PC-3 (cell line): ENCODE data around the gene ACLY. TPM values are rescaled to one million over a fixed set of nuclear protein-coding genes. Genes with fewer than 3 reads are reported as not detected.

Experiments used
- ATAC-seq: fragments of 200-7000 bp; cut with Tn5 transposase; 2 replicates; pipeline ENCODE4 v1.9.1; 2020; ENCODE audit warnings: mild to moderate bottlenecking, moderate library complexity
- BruUV-seq: library from RNA; stranded (reverse); fragments of 400-500 nt; replicated peaks from 2 replicates; lab custom pipeline; 2021; lab: Mats Ljungman, UMichigan
- CTCF ChIA-PET: fragments of 300-600 bp; sonication (Branson Sonifier 250); formaldehyde crosslinking; loops from one replicate; lab custom pipeline; 2022; ENCODE audit warnings: antibody characterized with exemption; lab: Charles Lee
- POLR2A ChIA-PET: fragments of 300-600 bp; sonication (Branson Sonifier 250); formaldehyde crosslinking; loops from one replicate; lab custom pipeline; 2022; ENCODE audit warnings: antibody characterized with exemption; ENCODE audit not compliant: unreplicated experiment; lab: Charles Lee
- DNase-seq: peaks from one replicate; pipeline ENCODE4 v3.0.0-alpha.2; 2015
- H2AFZ ChIP-seq: fragments of 300-600 bp; sonication (generic); 2 replicates; pipeline ENCODE4 v1.6.0; 2016; ENCODE audit warnings: antibody characterized with exemption, low read length
- H3F3A ChIP-seq: fragments of 300-600 bp; sonication (generic); one replicate; pipeline ENCODE4 v1.6.0; 2017; ENCODE audit warnings: antibody characterized with exemption, low read length, control low read depth, mild to moderate bottlenecking; ENCODE audit not compliant: unreplicated experiment
- H3K27ac ChIP-seq: fragments of 300-600 bp; sonication (generic); 2 replicates; pipeline ENCODE4 v1.5.1; 2016; ENCODE audit warnings: mild to moderate bottlenecking, low read length
- H3K27me3 ChIP-seq: fragments of 300-600 bp; sonication (generic); 2 replicates; pipeline ENCODE4 v1.6.1; 2016; ENCODE audit warnings: low read length, mixed read lengths
- H3K36me3 ChIP-seq: fragments of 300-600 bp; sonication (generic); 2 replicates; pipeline ENCODE4 v1.6.1; 2016; ENCODE audit warnings: low read depth, mixed run types, low read length, mixed read lengths
- H3K4me1 ChIP-seq: fragments of 300-600 bp; sonication (generic); 2 replicates; pipeline ENCODE4 v1.5.1; 2016; ENCODE audit warnings: low read length; ENCODE audit not compliant: insufficient read depth
- H3K4me2 ChIP-seq: fragments of 300-600 bp; sonication (generic); 2 replicates; pipeline ENCODE4 v1.6.0; 2016; ENCODE audit warnings: low read length
- H3K4me3 ChIP-seq: fragments of 300-600 bp; sonication (generic); 2 replicates; pipeline ENCODE4 v1.5.1; 2016; ENCODE audit warnings: mild to moderate bottlenecking, low read length, mixed read lengths
- H3K79me2 ChIP-seq: fragments of 300-600 bp; sonication (generic); 2 replicates; pipeline ENCODE4 v1.6.1; 2017; ENCODE audit warnings: low read length, mixed read lengths
- H3K9ac ChIP-seq: fragments of 300-600 bp; sonication (generic); 2 replicates; pipeline ENCODE4 v1.6.0; 2016; ENCODE audit warnings: mild to moderate bottlenecking, low read length
- H3K9me2 ChIP-seq: fragments of 300-600 bp; sonication (generic); replicated peaks from 2 replicates; pipeline ENCODE4 v1.6.1; 2016; ENCODE audit warnings: mixed run types, low read length, mixed read lengths
- H3K9me3 ChIP-seq: fragments of 300-600 bp; sonication (generic); 2 replicates; pipeline ENCODE4 v1.6.1; 2016; ENCODE audit warnings: low read length, mixed read lengths
- H4K20me1 ChIP-seq: fragments of 300-600 bp; sonication (generic); 2 replicates; pipeline ENCODE4 v1.6.1; 2016; ENCODE audit warnings: low read length, mixed read lengths
- CTCF ChIP-seq: fragments of 300-600 bp; sonication (generic); conservative IDR thresholded peaks from 2 replicates; pipeline ENCODE4 v1.5.1; 2017; ENCODE audit warnings: antibody characterized with exemption, low read depth, mild to moderate bottlenecking, low read length
- EZH2 ChIP-seq: fragments of 300-600 bp; sonication (generic); IDR thresholded peaks from one replicate; pipeline ENCODE4 v1.6.1; 2017; ENCODE audit warnings: antibody characterized with exemption, mild to moderate bottlenecking, low read length; ENCODE audit not compliant: unreplicated experiment
- EZH2phosphoT487 ChIP-seq: fragments of 300-600 bp; sonication (generic); IDR thresholded peaks from 2 replicates; pipeline ENCODE4 v1.6.1; 2018; ENCODE audit warnings: mild to moderate bottlenecking, antibody characterized with exemption, low read length, borderline replicate concordance
- intact Hi-C: fragments of 100-400 bp; cut with micrococcal nuclease; formaldehyde crosslinking; loops from 2 replicates; pipeline ENCODE4 v1.9.0; 2023
- total RNA-seq: library from RNA; depleted of rRNA; stranded (reverse); fragments of >200 nt; gene quantifications from 2 replicates; pipeline ENCODE4 v1.2.3, GENCODE V29; 2014

ACLY gene
- total RNA-seq, 1 experiment from 2014 or later: 114 TPM

GRCh38 chr17:41907185-41907556 lies 11.6 kb downstream of the ACLY start:
- Histone ChIP-seq H2AFZ (no peak overlapping the region), H3K27me3 (no peaks in the 10 kb centered on the region), H3K27ac (peak overlapping the region; percentile 29; the same call in 1 of the 2 replicates), H3F3A (peaks cover 7% of the 10 kb centered on the region), H3K4me3 (no peak overlapping the region), H3K36me3 (peaks cover 47% of the 10 kb centered on the region), H3K9me2 (no peaks in the 10 kb centered on the region), H3K4me2 (no peak overlapping the region), H3K79me2 (peaks cover 11% of the 10 kb centered on the region; the same call in 1 of the 2 replicates), H4K20me1 (peaks cover 7% of the 10 kb centered on the region; the same call in 1 of the 2 replicates), H3K4me1 (peaks cover 30% of the 10 kb centered on the region), H3K9me3 (no peaks in the 10 kb centered on the region), H3K9ac (no peak overlapping the region)
- POLR2A ChIA-PET: interaction anchor here (0.5 kb wide), 1 partner anchor 10 kb away, joined by 14 read pairs; no protein-coding TSS in a partner anchor
- BruUV-seq: no TSS peak
- CTCF ChIA-PET: interaction anchor here (0.6 kb wide), 1 partner anchor 106 kb away, joined by 8 read pairs; no protein-coding TSS in a partner anchor
- ATAC-seq: peak; percentile 35
- intact Hi-C loops: no loop called here
- DNase-seq: peak; percentile 39
- TF ChIP-seq EZH2phosphoT487: no peak
- TF ChIP-seq CTCF: no peak
- no peak for TF ChIP-seq EZH2

- Histone ChIP-seq H3K9me2 (no peaks in the 10 kb centered on the region), H3K9me3 (no peaks in the 10 kb centered on the region), H3K27ac (peak overlapping the region; percentile 29; the same call in 1 of the 2 replicates), H3K4me1 (peaks cover 30% of the 10 kb centered on the region), H3K36me3 (peaks cover 44% of the 10 kb centered on the region), H3F3A (peaks cover 7% of the 10 kb centered on the region), H3K9ac (no peak overlapping the region), H2AFZ (no peak overlapping the region), H3K4me3 (no peak overlapping the region), H3K4me2 (no peak overlapping the region), H3K79me2 (peaks cover 9% of the 10 kb centered on the region; the same call in 1 of the 2 replicates), H3K27me3 (no peaks in the 10 kb centered on the region), H4K20me1 (peaks cover 7% of the 10 kb centered on the region; the same call in 1 of the 2 replicates)
- no peak for TF ChIP-seq CTCF
- TF ChIP-seq EZH2: no peak
- TF ChIP-seq EZH2phosphoT487: no peak
- ChIA-PET POLR2A (interaction anchor here (0.5 kb wide), 1 partner anchor 11 kb away, joined by 14 read pairs; no protein-coding TSS in a partner anchor), CTCF (no interaction called here)
- no TSS peak for BruUV-seq
- no peak for DNase-seq
- intact Hi-C loops: no loop called here
- ATAC-seq: no peak
These were observed 12.1 kb downstream of the ACLY start for GRCh38 chr17:41906465-41907184.

- DNase-seq (no peak), ATAC-seq (no peak)
- intact Hi-C loops: no loop called here
- Histone ChIP-seq H3F3A (no peaks in the 10 kb centered on the region), H3K4me1 (peaks cover 18% of the 10 kb centered on the region), H3K36me3 (peaks cover 43% of the 10 kb centered on the region), H3K4me2 (no peak overlapping the region), H3K27ac (no peak overlapping the region), H3K27me3 (no peaks in the 10 kb centered on the region), H3K79me2 (peaks cover 7% of the 10 kb centered on the region; the same call in 1 of the 2 replicates), H3K4me3 (no peak overlapping the region), H3K9me3 (no peaks in the 10 kb centered on the region), H3K9ac (no peak overlapping the region), H2AFZ (no peak overlapping the region), H4K20me1 (no peaks in the 10 kb centered on the region), H3K9me2 (no peaks in the 10 kb centered on the region)
- no peak for TF ChIP-seq CTCF
- no peak for TF ChIP-seq EZH2
- no peak for TF ChIP-seq EZH2phosphoT487
- BruUV-seq: no TSS peak
- ChIA-PET CTCF (no interaction called here), POLR2A (no interaction called here)
These were observed 13.6 kb downstream of the ACLY start for GRCh38 chr17:41905172-41905571.
